ENCODE results near the gene KPNB1.

KPNB1 gene

GRCh38 chr17:47696717-47697642, 47.3 kb downstream of the KPNB1 start:
- no peak for DNase-seq (ENCODE audit: low read depth, low spot score)

GRCh38 chr17:47697906-47698711, 48.4 kb downstream of the KPNB1 start:
- no peak for DNase-seq (ENCODE audit: low read depth, low spot score)

GRCh38 chr17:47698749-47699535, 49.2 kb downstream of the KPNB1 start:
- DNase-seq (ENCODE audit: low read depth, low spot score): peak; percentile 74

- no peak for DNase-seq (ENCODE audit: low read depth, low spot score)
Measured at GRCh38 chr17:47699536-47699840, 49.8 kb downstream of the KPNB1 start.

- DNase-seq (ENCODE audit: low read depth, low spot score): no peak
Measured at GRCh38 chr17:47700471-47701449, 51.0 kb downstream of the KPNB1 start.

- no peak for DNase-seq (ENCODE audit: low read depth, low spot score)
Measured at GRCh38 chr17:47701608-47702007, 51.9 kb downstream of the KPNB1 start.

GRCh38 chr17:47702391-47702995, 52.8 kb downstream of the KPNB1 start:
- DNase-seq (ENCODE audit: low read depth, low spot score): no peak

GRCh38 chr17:47703191-47703591, 53.5 kb downstream of the KPNB1 start:
- DNase-seq (ENCODE audit: low read depth, low spot score): no peak

- no peak for DNase-seq (ENCODE audit: low read depth, low spot score)
Measured at GRCh38 chr17:47703671-47704070, 54.0 kb downstream of the KPNB1 start.

GRCh38 chr17:47704116-47704515, 54.4 kb downstream of the KPNB1 start:
- no peak for DNase-seq (ENCODE audit: low read depth, low spot score)

- DNase-seq (ENCODE audit: low read depth, low spot score): no peak
Measured at GRCh38 chr17:47704736-47705135, 55.0 kb downstream of the KPNB1 start.

GRCh38 chr17:47705536-47706530, 56.1 kb downstream of the KPNB1 start:
- no peak for DNase-seq (ENCODE audit: low read depth, low spot score)

GRCh38 chr17:47707056-47707804, 57.5 kb downstream of the KPNB1 start:
- no peak for DNase-seq (ENCODE audit: low read depth, low spot score)

GRCh38 chr17:47707884-47708283, 58.2 kb downstream of the KPNB1 start:
- DNase-seq (ENCODE audit: low read depth, low spot score): no peak

GRCh38 chr17:47708312-47708863, 58.7 kb downstream of the KPNB1 start:
- DNase-seq (ENCODE audit: low read depth, low spot score): no peak

GRCh38 chr17:47708864-47709541, 59.3 kb downstream of the KPNB1 start:
- DNase-seq (ENCODE audit: low read depth, low spot score): no peak

- DNase-seq (ENCODE audit: low read depth, low spot score): no peak
Measured at GRCh38 chr17:47709594-47709993, 59.9 kb downstream of the KPNB1 start.

All from activated naive CD8-positive, alpha-beta T cell treated with anti-CD3 and anti-CD28 coated beads, Interleukin-2, amount 50 U/mL, for 16 hours (primary cell).